ENCODE measurements around the gene CAMK2D.

CAMK2D gene

GRCh38 chr4:113763029-113763285 lies 1.4 kb upstream of the CAMK2D start:
- TF ChIP-seq ESRRG (CRISPR knock-in tag; IDR thresholded peaks at IDR 0.05) (no peak), ZNF565 (CRISPR knock-in tag; conservative IDR thresholded peaks at IDR 0.05; ENCODE audit: low read depth) (no peak), POU6F1 (CRISPR knock-in tag; IDR thresholded peaks at IDR 0.05; ENCODE audit: borderline replicate concordance, low read depth) (0 out of 2 replicates have a peak, but pooled peaks have one; percentile 23), TCF4 (CRISPR knock-in tag; IDR thresholded peaks at IDR 0.05; ENCODE audit: borderline replicate concordance) (peak; percentile 33; the same call in 1 of the 2 replicates), TOX (CRISPR knock-in tag; IDR thresholded peaks at IDR 0.05; ENCODE audit: borderline replicate concordance) (no peak), CSDC2 (CRISPR knock-in tag; IDR thresholded peaks at IDR 0.05) (no peak), CSRNP3 (CRISPR knock-in tag; IDR thresholded peaks at IDR 0.05) (no peak), ISL1 (CRISPR knock-in tag; IDR thresholded peaks at IDR 0.05) (0 out of 2 replicates have a peak, but pooled peaks have one; percentile 25), GLIS3 (CRISPR knock-in tag; IDR thresholded peaks at IDR 0.05) (no peak)
- no peak for ATAC-seq

GRCh38 chr4:113762186-113763028 lies 869 bp upstream of the CAMK2D start:
- TF ChIP-seq TOX (CRISPR knock-in tag; IDR thresholded peaks at IDR 0.05; ENCODE audit: borderline replicate concordance) (no peak), SNAI2 (CRISPR knock-in tag; IDR thresholded peaks at IDR 0.05) (no peak), ISL1 (CRISPR knock-in tag; IDR thresholded peaks at IDR 0.05) (0 out of 2 replicates have a peak, but pooled peaks have one; percentile 47), ZFP3 (CRISPR knock-in tag; IDR thresholded peaks at IDR 0.05) (0 out of 2 replicates have a peak, but pooled peaks have one; percentile 10)
- ATAC-seq = peak; percentile 77

GRCh38 chr4:113760795-113761619 lies 531 bp downstream of the CAMK2D start:
- ATAC-seq = peak; percentile 53
- TF ChIP-seq CSDC2 (CRISPR knock-in tag; IDR thresholded peaks at IDR 0.05) (no peak), TSHZ2 (CRISPR knock-in tag; IDR thresholded peaks at IDR 0.05) (no peak)

GRCh38 chr4:113760094-113760794 lies 1.3 kb downstream of the CAMK2D start:
- no peak for TF ChIP-seq ZNF565 (CRISPR knock-in tag; conservative IDR thresholded peaks at IDR 0.05; ENCODE audit: low read depth)
- TF ChIP-seq ARNTL (CRISPR knock-in tag; IDR thresholded peaks at IDR 0.05; ENCODE audit: borderline replicate concordance, low read depth) = no peak
- no peak for TF ChIP-seq CSRNP3 (CRISPR knock-in tag; IDR thresholded peaks at IDR 0.05)
- TF ChIP-seq OSR1 (CRISPR knock-in tag; IDR thresholded peaks at IDR 0.05) = no peak
- TF ChIP-seq TCF4 (CRISPR knock-in tag; IDR thresholded peaks at IDR 0.05; ENCODE audit: borderline replicate concordance) = no peak
- no peak for TF ChIP-seq TOX (CRISPR knock-in tag; IDR thresholded peaks at IDR 0.05; ENCODE audit: borderline replicate concordance)
- TF ChIP-seq BACH2 (CRISPR knock-in tag; IDR thresholded peaks at IDR 0.05; ENCODE audit: borderline replicate concordance) = no peak
- TF ChIP-seq PPARA (CRISPR knock-in tag; IDR thresholded peaks at IDR 0.05; ENCODE audit: borderline replicate concordance) = no peak
- no peak for TF ChIP-seq ZNF70 (CRISPR knock-in tag; IDR thresholded peaks at IDR 0.05)
- no peak for TF ChIP-seq SNAI2 (CRISPR knock-in tag; IDR thresholded peaks at IDR 0.05)
- no peak for TF ChIP-seq CREB5 (CRISPR knock-in tag; IDR thresholded peaks at IDR 0.05; ENCODE audit: low read depth)
- no peak for TF ChIP-seq ZFP3 (CRISPR knock-in tag; IDR thresholded peaks at IDR 0.05)
- no peak for TF ChIP-seq RARB (CRISPR knock-in tag; IDR thresholded peaks at IDR 0.05)
- peak; percentile 3 for ATAC-seq
